ENCODE measurements around the gene CDCP2. TPM values are rescaled to one million over a fixed set of nuclear protein-coding genes. Genes with fewer than 3 reads are reported as not detected.

The CDCP2 gene
- total and polyA plus RNA-seq, 7 donors = 0.04 TPM; not detected in 6

- no peak for DNase-seq
- H3K4me3 ChIP-seq = no peak overlapping the region
- TF ChIP-seq EP300 (IDR thresholded peaks at IDR 0.05) (no peak), POLR2AphosphoS5 (IDR thresholded peaks at IDR 0.05) (no peak), CTCF (IDR thresholded peaks at IDR 0.05) (no peak), POLR2A (IDR thresholded peaks at IDR 0.05) (no peak)
- H3K4me1 ChIP-seq = peaks cover 0 to 8% (median 7%) of the 10 kb centered on the region in 4 donors
- no peaks in the 10 kb centered on the region for H3K36me3 ChIP-seq
- H3K9me3 ChIP-seq = no peaks in the 10 kb centered on the region
- H3K27ac ChIP-seq = no peak overlapping the region
- WGBS, 2 donors = 92 to 95% methylated on average over 3 of the region's 3 CpGs
- intact Hi-C loops (cut with DNase I) = loop anchor here (10.0 kb wide), 1 partner anchor 138 kb away; no protein-coding TSS in a partner anchor
- no peaks in the 10 kb centered on the region for H3K27me3 ChIP-seq
Measured at GRCh38 chr1:54126271-54126815, 26.5 kb downstream of the CDCP2 start.

- no peak overlapping the region for H3K4me3 ChIP-seq
- 81 to 89% methylated on average over 8 of the region's 8 CpGs for WGBS, 2 donors
- H3K4me1 ChIP-seq = peaks cover 0 to 13% (median 12%) of the 10 kb centered on the region in 4 donors
- no peaks in the 10 kb centered on the region for H3K9me3 ChIP-seq
- no peaks in the 10 kb centered on the region for H3K27me3 ChIP-seq
- no peak for DNase-seq
- TF ChIP-seq POLR2A (IDR thresholded peaks at IDR 0.05) (no peak), CTCF (IDR thresholded peaks at IDR 0.05) (no peak), POLR2AphosphoS5 (IDR thresholded peaks at IDR 0.05) (no peak), EP300 (IDR thresholded peaks at IDR 0.05) (no peak)
- no peaks in the 10 kb centered on the region for H3K36me3 ChIP-seq
- intact Hi-C loops (cut with DNase I) = loop anchor here (10.0 kb wide), 1 partner anchor 139 kb away; no protein-coding TSS in a partner anchor
- no peak overlapping the region for H3K27ac ChIP-seq
Measured at GRCh38 chr1:54125386-54126070, 27.3 kb downstream of the CDCP2 start.

GRCh38 chr1:54124906-54125305 is 27.9 kb downstream of the CDCP2 start:
- intact Hi-C loops (cut with DNase I) = loop anchor here (5.0 to 10.0 kb wide), 2 partner anchors 140 to 282 kb away; partner anchors contain the start of gene SSBP3
- H3K27ac ChIP-seq = no peak overlapping the region
- H3K36me3 ChIP-seq = no peaks in the 10 kb centered on the region
- H3K4me1 ChIP-seq = peaks cover 0 to 13% (median 12%) of the 10 kb centered on the region in 4 donors
- H3K4me3 ChIP-seq = no peak overlapping the region
- no peak for TF ChIP-seq EP300 (IDR thresholded peaks at IDR 0.05)
- no peak for TF ChIP-seq POLR2A (IDR thresholded peaks at IDR 0.05)
- no peak for TF ChIP-seq CTCF (IDR thresholded peaks at IDR 0.05)
- no peak for TF ChIP-seq POLR2AphosphoS5 (IDR thresholded peaks at IDR 0.05)
- no peaks in the 10 kb centered on the region for H3K9me3 ChIP-seq
- 58 to 78% methylated on average over 7 of the region's 7 CpGs for WGBS, 2 donors
- no peak for DNase-seq
- no peaks in the 10 kb centered on the region for H3K27me3 ChIP-seq

- intact Hi-C loops (cut with DNase I) = loop anchor here (5.0 to 10.0 kb wide), 2 partner anchors 140 to 283 kb away; partner anchors contain the start of gene SSBP3
- no peak for TF ChIP-seq CTCF (IDR thresholded peaks at IDR 0.05)
- TF ChIP-seq POLR2A (IDR thresholded peaks at IDR 0.05) = no peak
- TF ChIP-seq POLR2AphosphoS5 (IDR thresholded peaks at IDR 0.05) = no peak
- TF ChIP-seq EP300 (IDR thresholded peaks at IDR 0.05) = no peak
- Histone ChIP-seq H3K36me3 (no peaks in the 10 kb centered on the region), H3K4me3 (no peak overlapping the region), H3K4me1 (peaks cover 0 to 13% (median 12%) of the 10 kb centered on the region in 4 donors), H3K9me3 (no peaks in the 10 kb centered on the region), H3K27ac (no peak overlapping the region), H3K27me3 (no peaks in the 10 kb centered on the region)
- 12 to 50% methylated on average over 9 of the region's 9 CpGs for WGBS, 2 donors
- DNase-seq = no peak
Measured at GRCh38 chr1:54124472-54124871, 28.3 kb downstream of the CDCP2 start.

All from sigmoid colon (tissue), 7 donors.